ENCODE data around the gene NDUFS5.
A peak's percentile ranks its signal among the peaks of the same experiment; 100 is the strongest.

- TF ChIP-seq CTCF (IDR thresholded peaks at IDR 0.05) (peak; percentile 28), EZH2 (IDR thresholded peaks at IDR 0.05) (no peak)
Observed at GRCh38 chr1:39081271-39082009, 55.3 kb downstream of the NDUFS5 start.
